Cardiac muscle cell (in vitro differentiated cells and primary cell): ENCODE data around the gene TNIP2. TPM values are rescaled to one million over a fixed set of nuclear protein-coding genes. Genes with fewer than 3 reads are reported as not detected.

Source experiments
- DNase-seq, 2 donors: peaks; one replicate each; pipeline versions ENCODE4 v3.0.0 to v3.0.0-alpha.2; 2010 to 2017; ENCODE audit warnings: low read depth in 1 of 2, low spot score in 1 of 2
- H3K27ac ChIP-seq: fragments of 200-600 bp; sonication (generic); 2 replicates; pipeline ENCODE4 v1.5.1; 2016
- H3K27me3 ChIP-seq: fragments of 200-600 bp; sonication (generic); 2 replicates; pipeline ENCODE4 v1.6.0; 2016; ENCODE audit warnings: control low read depth
- H3K36me3 ChIP-seq: fragments of 200-600 bp; sonication (generic); 2 replicates; pipeline ENCODE4 v1.5.1; 2016; ENCODE audit warnings: control low read depth
- H3K4me1 ChIP-seq: fragments of 200-600 bp; sonication (generic); 2 replicates; pipeline ENCODE4 v1.8.1; 2017; ENCODE audit warnings: low read depth, mild to moderate bottlenecking, mixed run types
- H3K4me3 ChIP-seq: fragments of 200-600 bp; sonication (generic); 2 replicates; pipeline ENCODE4 v1.5.1; 2016; ENCODE audit warnings: mild to moderate bottlenecking
- H3K9me3 ChIP-seq: fragments of 200-600 bp; sonication (generic); 2 replicates; pipeline ENCODE4 v1.5.1; 2017; ENCODE audit warnings: low read depth, mild to moderate bottlenecking, control low read depth
- polyA plus RNA-seq: library from polyadenylated mRNA; unstranded; fragments of >200 nt; fragmentation: Nextera tagmentation; extraction: Ambion mirVana; gene quantifications from 2 replicates; pipeline ENCODE4 v1.2.1, GENCODE V29; 2016
- total RNA-seq: library from RNA; depleted of rRNA; stranded (reverse); fragments of >200 nt; gene quantifications from 2 replicates; pipeline ENCODE4 v1.2.3, GENCODE V29; 2016
- TF ChIP-seq, protein P1 (sequence below): IDR thresholded peaks from 2 replicates; pipeline ENCODE4 v1.5.1; 2012; ENCODE audit warnings: low read depth, mild to moderate bottlenecking, low read length

TNIP2 gene
- total and polyA plus RNA-seq, 2 experiments from 2014 or later, result 32.7 to 58.5 TPM

DNA sequence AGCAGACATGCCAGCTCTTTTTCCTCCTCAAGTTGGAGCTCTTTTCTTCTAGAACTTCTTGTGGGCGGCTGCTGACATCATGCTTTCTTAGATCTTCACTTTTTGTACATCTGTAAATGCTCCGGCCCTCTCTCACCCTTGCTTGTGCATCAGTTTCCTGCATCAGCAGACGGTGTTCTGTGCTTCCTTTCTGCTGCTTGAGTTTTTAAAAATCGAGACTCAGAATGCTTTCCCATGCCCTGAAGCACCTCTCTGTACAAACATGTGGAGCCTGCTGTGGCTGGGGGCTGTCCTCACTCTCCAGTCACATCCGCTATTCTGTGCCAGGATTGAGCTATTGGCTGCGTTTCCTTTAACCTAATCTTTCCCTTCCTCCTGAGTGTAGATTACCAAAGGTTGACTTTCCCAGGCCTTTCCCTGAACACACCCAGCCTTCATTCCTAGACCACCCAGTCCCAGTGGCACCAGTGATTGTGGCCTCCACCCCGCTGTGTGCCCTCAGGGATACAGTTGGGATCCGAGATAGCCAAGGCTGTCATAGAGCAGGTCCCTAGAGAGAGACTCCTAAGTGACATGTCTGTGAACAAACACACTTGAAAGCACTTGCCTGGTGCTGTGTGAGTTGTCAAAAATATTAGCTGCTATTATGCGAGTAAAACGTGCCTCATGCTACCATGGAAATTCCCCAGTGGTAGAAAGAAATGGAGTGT lies 41.9 kb downstream of the TNIP2 start:
- H3K36me3 ChIP-seq, result peaks cover 34% of the 10 kb centered on the region
- no peak overlapping the region for H3K4me3 ChIP-seq
- TF ChIP-seq, protein P1, sequence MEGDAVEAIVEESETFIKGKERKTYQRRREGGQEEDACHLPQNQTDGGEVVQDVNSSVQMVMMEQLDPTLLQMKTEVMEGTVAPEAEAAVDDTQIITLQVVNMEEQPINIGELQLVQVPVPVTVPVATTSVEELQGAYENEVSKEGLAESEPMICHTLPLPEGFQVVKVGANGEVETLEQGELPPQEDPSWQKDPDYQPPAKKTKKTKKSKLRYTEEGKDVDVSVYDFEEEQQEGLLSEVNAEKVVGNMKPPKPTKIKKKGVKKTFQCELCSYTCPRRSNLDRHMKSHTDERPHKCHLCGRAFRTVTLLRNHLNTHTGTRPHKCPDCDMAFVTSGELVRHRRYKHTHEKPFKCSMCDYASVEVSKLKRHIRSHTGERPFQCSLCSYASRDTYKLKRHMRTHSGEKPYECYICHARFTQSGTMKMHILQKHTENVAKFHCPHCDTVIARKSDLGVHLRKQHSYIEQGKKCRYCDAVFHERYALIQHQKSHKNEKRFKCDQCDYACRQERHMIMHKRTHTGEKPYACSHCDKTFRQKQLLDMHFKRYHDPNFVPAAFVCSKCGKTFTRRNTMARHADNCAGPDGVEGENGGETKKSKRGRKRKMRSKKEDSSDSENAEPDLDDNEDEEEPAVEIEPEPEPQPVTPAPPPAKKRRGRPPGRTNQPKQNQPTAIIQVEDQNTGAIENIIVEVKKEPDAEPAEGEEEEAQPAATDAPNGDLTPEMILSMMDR, result peak; percentile 24
- H3K9me3 ChIP-seq, result no peaks in the 10 kb centered on the region
- H3K4me1 ChIP-seq, result peaks cover 8% of the 10 kb centered on the region
- DNase-seq, result peak; percentile 16 to 86
- peak overlapping the region; percentile 85 for H3K27ac ChIP-seq
- H3K27me3 ChIP-seq, result no peaks in the 10 kb centered on the region

DNA sequence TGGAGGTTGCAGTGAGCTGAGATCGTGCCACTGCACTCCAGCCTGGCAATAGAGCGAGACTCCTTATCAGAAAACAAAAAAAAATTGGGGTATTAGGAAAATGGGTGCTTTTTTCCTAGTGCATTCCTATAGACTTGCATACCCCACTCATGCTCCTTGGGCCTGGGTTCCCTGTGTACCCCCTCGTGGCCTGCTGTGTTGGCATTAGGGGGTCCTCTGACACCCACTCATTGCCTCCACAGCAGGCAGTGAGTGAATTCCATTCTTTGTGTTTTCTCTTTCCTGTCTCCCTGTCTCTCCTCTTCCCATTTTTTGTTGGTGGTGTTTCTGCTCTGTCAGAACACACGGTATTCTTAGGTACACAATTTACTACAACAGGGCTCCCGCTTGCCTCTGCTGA lies 42.8 kb downstream of the TNIP2 start:
- TF ChIP-seq, protein P1, result no peak
- H3K9me3 ChIP-seq, result no peaks in the 10 kb centered on the region
- peaks cover 8% of the 10 kb centered on the region for H3K4me1 ChIP-seq
- peaks cover 25% of the 10 kb centered on the region for H3K36me3 ChIP-seq
- no peak overlapping the region for H3K4me3 ChIP-seq
- DNase-seq, result no peak
- no peaks in the 10 kb centered on the region for H3K27me3 ChIP-seq
- H3K27ac ChIP-seq, result peak overlapping the region; percentile 85

DNA sequence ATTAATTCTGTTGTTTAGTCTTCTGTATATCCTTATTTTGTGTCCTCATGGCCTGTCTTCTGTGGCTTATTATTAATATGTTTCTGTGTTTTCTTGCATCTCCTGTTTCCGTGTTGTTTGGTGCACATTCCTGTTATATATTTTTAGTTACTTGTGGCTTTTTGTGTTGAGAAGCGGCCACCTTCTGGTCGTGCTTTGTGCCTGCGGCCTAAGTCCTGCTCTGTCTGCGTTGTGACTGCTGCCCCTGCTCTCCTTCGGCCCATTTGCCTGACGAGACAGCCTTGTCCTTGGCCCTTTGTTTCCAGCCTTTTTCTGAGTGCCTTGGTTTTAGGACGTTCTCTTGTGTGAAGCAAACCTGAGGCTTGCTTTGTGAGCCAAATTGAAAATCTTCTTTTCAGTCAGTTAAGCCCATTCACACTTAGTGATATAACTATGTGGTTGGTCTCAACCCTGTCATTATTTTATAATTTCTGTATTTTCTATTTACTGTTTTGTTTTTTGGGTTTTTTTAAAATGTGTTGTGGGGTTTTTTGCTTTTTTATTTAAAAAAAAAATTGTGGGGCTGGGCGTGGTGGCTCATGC lies 43.8 kb downstream of the TNIP2 start:
- Histone ChIP-seq H3K36me3 (peaks cover 23% of the 10 kb centered on the region), H3K4me3 (no peak overlapping the region), H3K4me1 (peaks cover 8% of the 10 kb centered on the region), H3K27me3 (no peaks in the 10 kb centered on the region), H3K27ac (no peak overlapping the region), H3K9me3 (no peaks in the 10 kb centered on the region)
- TF ChIP-seq, protein P1, result peak; percentile 12
- DNase-seq, result peak; percentile 12 to 20

DNA sequence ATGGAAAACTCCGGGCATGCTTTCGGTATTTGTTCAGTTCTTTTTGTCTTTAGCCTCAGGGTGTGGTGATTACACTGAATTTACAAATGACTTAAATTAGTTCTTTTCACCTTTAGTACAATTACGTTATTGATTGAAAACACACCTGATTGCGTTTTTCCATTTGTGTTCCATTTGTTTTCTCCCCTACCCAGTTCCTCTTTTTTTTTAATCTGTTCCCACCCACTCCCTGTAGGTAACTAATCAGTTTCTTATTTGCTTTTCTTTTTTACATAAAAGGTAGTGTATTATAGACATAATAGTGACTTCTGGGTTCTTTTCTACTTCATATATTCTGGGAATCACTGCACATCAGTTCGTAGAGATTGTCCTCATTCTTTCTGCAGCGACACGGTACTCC lies 53.4 kb downstream of the TNIP2 start:
- Histone ChIP-seq H3K36me3 (peaks cover 59% of the 10 kb centered on the region), H3K4me3 (no peak overlapping the region), H3K4me1 (no peaks in the 10 kb centered on the region), H3K27ac (no peak overlapping the region), H3K27me3 (no peaks in the 10 kb centered on the region), H3K9me3 (no peaks in the 10 kb centered on the region)
- TF ChIP-seq, protein P1, result no peak
- DNase-seq, result no peak

DNA sequence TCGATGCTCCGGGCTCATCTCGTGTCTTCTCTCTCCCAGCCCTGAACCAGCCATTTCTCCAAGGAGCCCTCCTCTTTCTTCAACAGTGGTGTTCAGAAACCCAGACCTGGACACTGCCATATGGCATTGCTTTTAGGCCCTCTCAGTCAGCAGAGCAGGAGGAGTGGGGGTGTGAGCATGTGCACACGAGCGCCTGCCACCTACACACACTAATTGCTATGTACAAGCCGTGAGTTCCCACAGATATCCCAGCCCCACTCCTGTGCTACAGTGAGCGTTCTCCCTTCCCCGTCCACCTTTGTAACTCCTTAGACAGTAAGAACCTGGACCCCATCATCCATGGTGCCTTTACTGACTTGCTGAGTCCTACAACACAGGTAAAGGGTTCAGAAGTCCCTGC lies 53.8 kb downstream of the TNIP2 start:
- no peaks in the 10 kb centered on the region for H3K4me1 ChIP-seq
- H3K4me3 ChIP-seq, result no peak overlapping the region
- TF ChIP-seq, protein P1, result no peak
- no peaks in the 10 kb centered on the region for H3K27me3 ChIP-seq
- H3K36me3 ChIP-seq, result peaks cover 60% of the 10 kb centered on the region
- no peak for DNase-seq
- no peak overlapping the region for H3K27ac ChIP-seq
- no peaks in the 10 kb centered on the region for H3K9me3 ChIP-seq
